HG03457 (cell line): ENCODE measurements around the gene SIL1.
"Not testable (repeated sequence)": the region's sequence is repeated elsewhere in the genome, so short reads cannot be mapped to it uniquely, and the experiment has no call there.

Source experiments
- ATAC-seq: cut with Tn5 transposase; IDR thresholded peaks from one replicate; pipeline ENCODE4 v1.9.1; 2021; ENCODE audit warnings: moderate number of reproducible peaks; ENCODE audit not compliant: unreplicated experiment

The SIL1 gene

DNA sequence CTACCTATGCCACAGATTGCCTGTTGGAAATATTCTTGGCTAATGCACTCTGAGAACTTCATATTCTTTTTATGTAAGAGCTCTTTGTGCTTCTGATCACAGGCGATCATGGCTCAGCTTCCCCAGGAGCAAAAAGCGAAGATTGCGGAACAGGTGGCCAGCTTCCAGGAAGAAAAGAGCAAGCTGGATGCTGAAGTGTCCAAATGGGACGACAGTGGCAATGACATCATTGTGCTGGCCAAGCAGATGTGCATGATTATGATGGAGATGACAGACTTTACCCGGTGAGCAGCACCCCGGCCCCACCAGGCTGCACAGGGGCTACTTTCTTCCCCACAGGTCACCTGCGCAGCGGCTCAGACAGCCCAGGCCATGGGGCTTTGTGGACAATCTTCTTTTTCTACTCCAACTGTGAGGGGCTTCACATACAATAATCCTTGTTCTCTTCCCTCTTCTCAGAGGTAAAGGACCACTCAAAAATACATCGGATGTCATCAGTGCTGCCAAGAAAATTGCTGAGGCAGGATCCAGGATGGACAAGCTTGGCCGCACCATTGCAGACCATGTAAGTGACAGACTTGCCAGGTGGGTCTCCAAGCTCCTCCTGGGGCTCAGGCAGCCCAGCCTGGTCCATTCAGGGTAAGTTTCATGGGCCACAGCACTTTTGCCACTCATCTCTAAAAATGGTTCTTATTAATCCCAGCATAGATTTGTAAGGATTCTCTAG lies 267.6 kb downstream of the SIL1 start:
- ATAC-seq = no peak

DNA sequence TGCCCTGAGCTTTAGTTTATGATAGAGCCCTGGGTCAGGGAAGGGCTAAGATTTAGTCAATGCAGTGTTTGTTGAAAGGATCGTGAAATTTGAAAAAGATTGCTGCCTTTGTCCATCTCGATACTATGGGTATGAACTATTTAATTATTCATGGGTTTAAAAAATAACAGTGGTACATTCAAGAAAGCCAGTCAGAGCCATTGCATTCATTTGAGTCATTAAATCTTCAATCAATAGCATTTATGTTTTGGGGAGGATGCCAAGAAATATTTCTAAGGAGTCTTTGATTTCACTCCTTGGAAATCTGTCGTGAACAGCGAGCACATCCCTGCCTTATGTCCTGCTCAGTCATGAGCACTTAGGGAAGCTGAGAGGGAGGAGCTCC lies 268.6 kb downstream of the SIL1 start:
- no peak for ATAC-seq

DNA sequence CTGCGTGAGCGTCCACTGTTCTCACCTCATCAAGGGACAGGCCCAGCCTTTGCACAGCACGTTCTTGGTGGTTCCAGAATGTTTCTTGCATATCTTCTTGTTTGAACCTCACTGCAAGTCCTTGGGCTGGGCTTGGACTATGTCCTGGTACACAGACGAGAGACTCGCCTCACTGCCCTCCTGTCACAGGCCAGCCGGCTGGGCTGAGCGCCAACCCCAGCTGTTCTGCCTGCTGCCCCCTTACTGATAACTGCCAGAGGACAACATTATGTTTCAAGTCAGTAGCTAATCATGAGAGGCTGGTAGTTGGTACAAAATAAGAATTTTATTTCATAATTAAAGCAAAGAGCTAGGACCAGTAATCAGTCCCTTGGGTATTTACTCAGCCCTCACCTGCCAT lies 270.2 kb downstream of the SIL1 start:
- no peak for ATAC-seq

DNA sequence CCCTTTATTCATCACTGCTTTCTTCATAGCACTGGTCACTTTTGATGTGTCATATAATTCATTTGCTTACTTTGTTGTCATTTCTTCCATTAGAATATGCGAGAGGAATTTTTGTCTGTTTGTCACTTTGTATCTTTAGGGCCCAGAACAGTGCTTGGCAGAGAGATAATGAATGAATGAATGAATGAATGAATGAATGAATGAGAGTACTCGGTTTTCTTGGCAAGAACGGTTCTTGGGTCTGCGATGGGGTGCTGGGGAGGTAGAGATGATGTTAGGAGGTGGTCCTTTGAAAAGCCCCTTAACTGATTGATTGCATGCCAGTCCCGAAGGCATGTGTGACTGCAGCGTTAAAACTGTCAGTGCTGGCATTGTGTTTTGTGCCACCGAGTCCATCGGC lies 270.6 kb downstream of the SIL1 start:
- no peak for ATAC-seq

DNA sequence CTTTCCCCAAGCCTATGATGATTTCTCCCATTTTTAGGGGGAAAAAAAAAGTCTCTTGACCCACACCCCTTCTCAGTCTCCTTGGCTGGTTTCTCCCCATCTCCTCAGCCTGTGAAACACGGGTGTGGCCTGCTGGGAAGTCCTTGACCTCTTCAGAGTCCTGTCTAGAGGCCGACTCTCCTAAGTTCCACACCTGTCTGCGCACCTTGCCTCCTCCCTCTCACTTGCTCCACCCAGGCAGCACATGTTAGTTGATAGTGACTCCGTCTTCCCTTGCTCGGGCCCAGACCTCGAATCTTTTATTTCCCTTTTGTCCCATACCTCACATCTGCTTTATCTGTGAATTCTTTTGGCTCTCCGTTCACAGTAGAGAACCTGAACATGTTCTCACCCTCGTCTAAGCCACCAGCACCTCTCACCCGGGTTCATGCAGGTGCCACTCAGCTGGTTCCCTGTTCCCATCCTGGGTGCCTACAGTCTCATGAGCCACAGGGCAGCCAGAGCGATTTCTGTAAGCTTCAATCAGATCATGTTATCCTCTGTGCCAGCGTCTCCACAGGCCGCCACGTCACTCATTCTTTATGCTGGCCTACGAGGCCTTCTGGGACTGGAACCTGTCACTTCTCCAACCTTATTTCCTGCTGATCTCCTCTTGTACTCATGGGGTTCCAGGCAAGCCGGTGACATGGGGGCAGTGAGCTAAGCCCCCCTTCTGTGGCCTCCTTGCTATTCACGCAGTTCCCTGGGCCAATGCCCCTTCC lies 271.3 kb downstream of the SIL1 start:
- ATAC-seq = no peak

DNA sequence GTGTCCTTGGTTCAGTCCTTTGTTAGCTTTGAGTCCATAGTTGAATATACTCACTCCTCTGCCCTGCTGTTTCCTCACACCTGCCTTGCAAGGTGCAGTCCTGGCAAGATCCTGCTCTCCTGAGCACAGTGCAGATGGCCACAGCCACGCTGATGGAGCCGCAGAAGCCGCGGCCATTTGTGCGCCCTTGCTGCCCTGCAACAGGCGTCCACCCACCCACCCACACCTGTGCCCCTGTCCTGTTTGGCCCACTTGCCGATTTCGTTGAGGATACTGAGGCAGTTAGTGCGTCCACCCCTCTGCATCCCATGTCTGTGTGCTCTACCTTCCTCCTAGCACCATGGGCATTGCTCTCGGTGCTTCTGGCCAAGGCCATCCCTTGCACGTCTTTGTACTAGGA lies 271.9 kb downstream of the SIL1 start:
- ATAC-seq = no peak

DNA sequence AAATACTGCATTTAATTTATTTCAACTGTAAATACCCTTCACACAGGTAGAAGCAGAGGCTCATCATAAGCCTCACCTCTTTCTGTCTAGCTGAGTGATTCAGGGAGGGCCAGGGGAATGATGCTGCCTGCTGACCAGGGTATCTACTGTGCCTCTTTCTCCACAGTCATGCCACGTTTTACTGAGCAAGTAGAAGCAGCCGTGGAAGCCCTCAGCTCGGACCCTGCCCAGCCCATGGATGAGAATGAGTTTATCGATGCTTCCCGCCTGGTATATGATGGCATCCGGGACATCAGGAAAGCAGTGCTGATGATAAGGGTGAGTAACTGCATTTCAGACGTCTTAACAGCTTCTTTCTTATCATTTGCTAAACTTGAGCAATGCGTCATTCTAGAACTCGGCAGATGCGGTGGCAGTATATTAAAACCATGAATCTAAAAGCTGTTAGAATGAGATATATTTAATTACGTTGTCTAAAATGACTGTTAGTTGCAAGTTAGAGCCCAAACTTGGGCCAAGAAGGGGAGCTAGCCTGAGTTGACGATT lies 273.0 kb downstream of the SIL1 start:
- ATAC-seq = no peak

DNA sequence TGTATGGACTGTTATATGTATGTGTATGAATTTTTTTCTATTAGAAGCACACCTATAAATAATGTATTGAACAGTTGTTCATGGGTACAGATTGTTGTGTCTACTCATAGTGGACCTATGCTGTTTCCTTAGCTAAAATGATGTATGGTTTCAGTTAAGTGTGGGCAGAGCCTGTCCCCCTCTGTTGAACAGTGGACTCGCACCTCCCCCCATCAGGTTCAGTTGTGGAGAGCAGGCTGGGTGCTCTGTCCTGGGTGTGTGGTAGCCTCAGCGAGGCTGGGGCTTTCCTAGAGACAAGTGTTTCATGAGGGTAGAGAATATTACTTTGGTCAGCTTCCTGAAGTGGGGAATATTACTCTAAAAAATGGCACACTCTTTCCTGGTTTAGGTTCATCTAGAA lies 275.7 kb downstream of the SIL1 start:
- ATAC-seq = no peak

DNA sequence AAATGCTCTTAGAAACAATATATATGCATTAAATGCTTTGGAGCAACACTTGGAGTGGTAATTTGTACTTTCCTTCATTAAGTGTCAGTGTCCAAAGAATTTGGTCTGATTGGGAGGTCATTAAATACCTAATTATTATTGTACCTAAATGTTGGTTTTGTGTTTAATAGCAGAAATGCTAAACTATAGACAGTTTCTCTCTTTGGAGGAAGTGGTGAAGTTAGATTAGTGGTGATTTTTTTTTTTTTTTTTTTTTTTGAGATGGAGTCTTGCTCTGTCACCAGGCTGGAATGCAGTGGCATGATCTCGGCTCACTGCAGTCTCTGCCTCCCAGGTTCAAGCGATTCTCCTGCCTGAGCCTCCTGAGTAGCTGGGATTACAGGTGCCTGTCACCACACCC lies 276.8 kb downstream of the SIL1 start:
- not testable (repeated sequence) for ATAC-seq

DNA sequence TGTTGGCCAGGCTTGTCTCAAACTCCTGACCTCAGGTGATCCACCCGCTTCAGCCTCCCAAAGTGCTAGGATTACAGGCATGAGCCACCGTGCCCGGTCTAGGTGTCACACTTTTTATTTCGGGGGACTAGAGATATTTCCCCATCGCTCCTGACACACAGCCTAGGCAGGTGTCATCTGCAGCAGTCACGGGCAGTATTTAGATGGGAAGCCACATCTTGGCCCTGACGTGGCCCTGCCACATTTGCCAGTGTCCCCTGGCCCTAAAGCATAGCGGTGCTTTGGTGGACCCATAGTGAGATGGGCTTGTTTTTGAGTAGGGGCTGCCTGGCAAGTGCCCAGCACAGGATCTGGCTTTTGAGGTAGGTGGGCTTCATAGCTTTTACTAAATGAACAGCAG lies 278.0 kb downstream of the SIL1 start:
- ATAC-seq = no peak

DNA sequence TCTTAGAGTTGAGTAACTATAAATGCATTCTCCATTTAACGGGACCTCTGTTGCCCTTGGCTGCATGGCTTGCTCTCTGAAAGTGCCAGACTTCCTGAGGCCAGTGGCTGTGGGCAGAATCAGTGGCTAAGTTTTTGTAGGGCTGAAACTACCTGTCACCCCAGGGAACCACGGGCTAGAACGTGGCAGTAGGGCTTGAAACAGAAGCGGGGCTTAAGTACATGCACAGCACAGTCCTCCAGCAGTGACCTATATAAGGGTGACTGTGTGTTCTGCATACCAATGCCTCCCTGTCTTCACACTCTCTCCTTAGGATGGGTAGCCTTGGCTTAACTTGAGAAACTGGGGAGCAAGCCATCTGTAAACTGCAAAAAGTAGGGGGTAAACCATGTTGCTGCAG lies 279.5 kb downstream of the SIL1 start:
- no peak for ATAC-seq

DNA sequence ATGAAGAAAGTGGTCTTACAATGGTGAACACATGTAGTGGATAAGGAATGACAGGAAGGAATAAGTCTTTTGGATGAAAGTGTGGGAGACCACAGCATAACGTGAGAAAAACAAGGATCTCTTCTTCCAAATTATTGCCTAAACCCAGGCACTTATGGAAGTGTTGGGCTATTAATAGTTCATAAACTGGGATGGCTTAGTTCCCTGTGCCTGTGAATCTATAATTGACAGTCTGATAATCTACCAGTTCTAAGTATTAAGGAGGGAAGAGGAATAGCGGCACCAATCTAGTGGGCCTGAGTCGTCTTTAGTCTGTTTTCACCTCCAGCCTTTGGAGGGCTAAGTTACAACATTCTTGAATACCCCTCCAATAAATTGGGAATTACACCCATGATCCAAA lies 283.8 kb downstream of the SIL1 start:
- ATAC-seq = no peak

DNA sequence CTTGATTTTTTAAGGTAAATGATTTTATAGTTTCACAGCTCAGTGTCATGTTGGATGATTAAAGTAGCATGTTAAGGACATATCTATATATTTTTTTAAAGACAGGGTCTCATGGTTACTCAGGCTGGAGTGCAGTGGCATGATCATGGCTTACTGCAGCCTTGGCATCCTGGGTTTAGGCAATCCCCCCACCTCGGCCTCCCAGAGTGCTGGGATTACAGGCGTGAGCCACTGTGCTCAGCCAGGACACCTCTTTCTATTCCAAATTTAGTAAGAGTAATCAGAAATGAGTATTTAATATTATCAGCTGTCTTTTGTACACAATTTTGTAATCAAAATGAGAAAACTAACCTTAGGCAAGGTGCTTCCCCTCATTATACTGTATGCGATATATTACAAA lies 284.4 kb downstream of the SIL1 start:
- no peak for ATAC-seq

DNA sequence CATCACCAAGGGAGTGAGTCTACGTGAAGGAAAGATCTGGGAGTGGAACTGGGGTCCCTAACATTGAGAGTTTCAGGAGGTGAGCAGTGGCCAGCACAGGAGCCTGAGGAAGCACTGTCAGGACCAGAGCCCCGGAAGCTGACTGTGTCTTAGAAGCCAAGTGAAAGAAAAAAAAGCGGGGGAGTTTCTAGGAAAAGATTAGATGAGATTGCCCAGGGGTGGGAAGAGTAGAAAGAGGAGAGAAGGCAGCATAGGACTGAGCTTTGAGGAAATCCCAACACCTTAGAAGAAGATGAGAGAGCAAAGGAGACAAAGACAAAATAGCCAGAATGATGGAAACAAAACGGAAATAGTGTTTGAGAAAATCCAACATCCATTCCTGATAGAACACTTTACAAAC lies 286.1 kb downstream of the SIL1 start:
- no peak for ATAC-seq

DNA sequence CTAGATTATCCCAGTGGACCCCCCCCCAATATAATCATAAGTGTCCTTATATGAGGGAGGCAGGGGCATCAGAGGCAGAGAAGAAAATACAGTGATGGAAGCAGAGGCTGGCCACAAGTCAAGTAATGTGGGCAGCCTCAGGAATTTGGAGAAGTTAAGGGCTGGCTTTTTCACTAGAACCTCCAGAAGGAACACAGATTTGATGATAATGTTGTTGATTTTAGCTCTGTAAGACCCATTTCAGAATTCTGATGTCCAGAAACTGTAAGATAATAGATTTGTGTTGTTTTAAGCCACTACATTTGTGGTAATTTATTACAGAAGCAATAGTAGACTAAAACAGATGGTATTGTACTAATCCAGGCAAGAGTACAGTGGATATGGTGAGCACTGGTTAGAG lies 286.7 kb downstream of the SIL1 start:
- no peak for ATAC-seq

DNA sequence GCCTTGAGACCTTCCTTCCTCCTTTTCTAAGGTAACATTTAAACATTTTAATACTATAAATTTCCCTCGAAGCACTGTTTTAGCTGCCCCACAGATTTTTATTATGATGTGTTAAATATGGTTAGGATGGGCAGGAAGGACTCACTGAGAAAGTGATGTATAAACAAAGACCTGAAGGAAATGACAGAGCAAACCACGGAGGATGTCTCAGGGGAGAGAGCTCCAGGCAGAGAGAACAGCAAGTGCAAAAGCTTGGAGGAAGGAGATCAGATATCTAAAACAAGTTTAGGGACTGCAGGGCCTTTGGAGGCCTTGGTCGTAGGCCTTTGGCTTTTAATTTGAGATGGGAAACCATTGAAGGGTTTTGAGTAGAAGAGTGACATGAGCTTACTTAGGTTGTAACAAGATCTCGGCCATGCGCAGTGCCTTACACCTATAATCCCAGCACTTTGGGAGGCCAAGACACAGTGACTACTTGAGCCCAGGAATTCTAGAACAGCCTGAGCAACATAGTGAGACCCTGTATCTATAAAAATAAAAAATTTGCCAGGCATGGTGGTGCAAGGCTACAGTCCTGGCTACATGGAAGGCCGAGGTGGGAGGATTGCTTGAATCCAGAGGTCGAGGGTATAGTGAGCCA lies 287.5 kb downstream of the SIL1 start:
- ATAC-seq = no peak

DNA sequence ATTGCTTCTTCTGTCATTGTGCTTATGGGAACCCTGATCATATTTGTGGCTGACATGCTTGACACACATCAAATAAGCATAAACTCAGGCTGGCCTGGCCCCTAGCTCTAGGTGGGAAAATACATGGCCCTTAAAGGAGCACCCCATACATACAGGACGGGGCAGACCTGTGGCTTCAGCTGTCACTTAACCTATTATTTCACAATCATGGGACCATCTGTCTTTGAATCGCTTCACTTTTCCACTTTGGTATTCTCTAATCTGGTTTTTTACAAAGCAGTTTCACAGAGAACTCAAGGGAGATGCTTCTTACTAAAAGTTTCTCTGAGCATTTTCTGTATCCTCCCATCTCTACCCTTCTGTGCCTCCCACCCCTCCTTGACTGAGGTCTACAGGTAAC lies 288.4 kb downstream of the SIL1 start:
- ATAC-seq = no peak

DNA sequence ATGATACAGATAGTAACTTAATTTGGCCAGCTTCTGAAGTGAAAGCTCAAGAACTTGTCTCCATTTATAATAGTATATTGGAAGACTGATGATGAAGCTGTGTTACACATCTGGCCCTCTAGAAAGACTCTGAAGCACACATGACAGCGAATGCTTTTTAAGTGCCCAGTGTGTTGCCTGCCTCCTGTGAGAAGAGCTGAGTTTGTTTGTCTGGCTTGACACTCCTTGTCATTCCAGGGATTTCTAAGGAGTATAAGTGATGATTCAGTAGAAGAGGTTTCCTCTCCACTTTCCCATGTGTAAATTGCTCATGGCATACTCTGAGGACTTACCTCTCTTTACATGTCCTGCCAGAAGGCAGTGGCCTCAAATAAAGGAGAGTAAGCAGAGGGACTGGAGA lies 292.6 kb downstream of the SIL1 start:
- no peak for ATAC-seq

DNA sequence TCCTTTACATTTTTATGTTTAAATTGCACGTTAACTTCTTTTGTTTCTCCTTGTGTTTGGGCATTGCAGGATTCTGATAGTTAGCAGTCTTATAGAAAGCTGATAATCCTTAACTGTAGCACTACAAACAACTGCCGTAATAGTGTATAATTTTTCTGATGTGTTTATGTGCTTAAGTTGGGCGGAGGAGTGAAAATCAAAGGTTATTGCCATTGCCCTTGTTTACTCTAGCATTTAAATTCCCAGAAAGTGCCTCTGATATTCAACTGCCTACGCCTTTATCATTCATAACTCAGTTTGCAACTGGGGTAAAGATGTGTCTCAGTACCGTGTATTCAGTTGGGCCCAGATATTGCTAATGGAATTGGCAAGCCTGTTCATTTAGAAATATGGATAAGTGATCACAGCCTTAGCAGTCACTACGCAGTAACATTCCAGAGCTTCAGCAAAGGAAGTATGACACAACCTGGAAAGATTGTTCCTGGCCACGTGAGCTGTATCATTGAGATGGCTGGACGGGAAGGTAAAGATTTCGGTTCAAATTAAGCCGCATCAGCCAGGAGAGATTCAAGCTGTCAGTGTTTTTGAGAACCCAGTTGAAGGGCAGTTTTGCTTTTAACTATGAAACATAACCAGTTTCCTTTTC lies 294.9 kb downstream of the SIL1 start:
- ATAC-seq = no peak

DNA sequence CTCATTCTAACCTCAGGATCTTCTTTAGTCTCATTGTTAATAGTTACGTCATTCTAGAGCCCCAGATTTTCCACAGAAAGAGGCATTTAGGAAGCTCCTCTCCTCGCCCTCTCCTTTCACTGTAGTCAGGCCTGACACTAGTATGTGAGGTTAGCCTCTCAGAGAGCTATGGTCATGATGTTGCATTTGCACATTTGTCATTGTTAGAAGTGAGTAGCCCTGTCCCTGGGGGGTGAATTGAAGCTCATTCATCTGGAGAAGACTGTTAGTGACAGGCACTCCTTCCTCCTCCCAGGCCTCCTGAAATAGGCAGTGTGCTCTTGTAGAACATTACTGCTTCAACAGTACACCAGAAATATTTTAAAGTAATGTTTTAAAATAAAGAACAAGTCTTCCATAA lies 296.5 kb downstream of the SIL1 start:
- ATAC-seq = no peak

DNA sequence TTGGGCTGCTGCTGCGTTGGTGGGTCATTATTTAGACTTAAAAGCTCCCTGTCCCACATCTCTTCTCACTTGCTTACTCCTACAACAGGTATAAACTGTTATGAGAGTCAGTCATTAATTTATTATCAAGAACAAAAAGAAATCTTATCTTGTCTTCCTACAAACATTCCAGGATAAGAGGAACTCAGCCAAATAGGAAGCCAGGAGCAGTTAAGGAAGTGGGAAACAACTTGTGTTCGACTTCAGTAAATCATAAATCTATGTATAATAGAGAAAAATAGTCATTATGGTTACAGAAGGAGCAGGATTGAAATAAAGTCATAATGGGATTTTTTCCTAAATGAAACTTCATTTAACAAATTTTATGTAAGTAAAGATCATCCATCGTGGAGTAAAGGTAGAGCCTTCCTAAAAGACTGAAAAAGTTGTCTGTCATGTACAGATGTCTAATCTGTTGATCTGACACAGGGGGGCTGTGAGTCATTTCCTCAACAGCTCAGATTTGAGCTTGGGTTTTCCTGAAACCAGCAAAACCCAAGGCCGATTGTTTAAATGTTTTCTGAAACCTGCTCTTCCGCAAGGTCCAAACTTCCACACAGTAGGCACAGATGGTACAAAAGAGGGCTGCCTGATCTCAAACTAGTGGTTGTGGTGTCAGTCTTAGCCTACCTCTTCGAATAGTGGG lies 297.7 kb downstream of the SIL1 start:
- ATAC-seq = no peak
